ENCODE data around the gene NPDC1. TPM values are rescaled to one million over a fixed set of nuclear protein-coding genes. Genes with fewer than 3 reads are reported as not detected.

NPDC1 gene
- total RNA-seq, 1 donor from 2014 or later, result 68.0 TPM

DNA sequence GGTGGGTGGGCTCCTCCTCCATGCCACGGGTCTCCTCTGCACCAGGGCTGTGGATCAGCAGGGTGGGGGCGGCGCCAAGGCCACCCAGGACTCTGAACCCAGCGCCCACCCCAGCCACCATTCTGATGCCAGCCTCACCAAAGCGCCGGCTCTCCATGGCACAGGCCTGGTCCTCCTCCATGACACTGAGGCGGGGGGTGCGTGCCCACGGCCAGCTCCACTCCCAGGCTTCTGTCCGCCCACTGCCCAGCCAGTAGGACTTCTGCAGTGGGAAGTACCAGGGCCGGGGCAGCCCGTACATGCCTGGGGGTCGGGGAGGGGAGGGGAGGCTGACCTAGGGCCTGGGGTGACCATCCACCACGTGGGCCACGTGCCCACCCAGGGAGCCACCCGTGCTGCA, 29.5 kb downstream of the NPDC1 start:
- no peak for TF ChIP-seq CTCF (conservative IDR thresholded peaks at IDR 0.05)
- no peak for DNase-seq (ENCODE audit: extremely low spot score, unreplicated experiment)
- no peaks in the 10 kb centered on the region for H3K4me1 Mint-ChIP-seq (ENCODE audit: unreplicated experiment)
- H3K9me3 Mint-ChIP-seq, result no peaks in the 10 kb centered on the region
- H3K27me3 Mint-ChIP-seq, result no peaks in the 10 kb centered on the region
- H3K27ac Mint-ChIP-seq, result no peak overlapping the region
- H3K4me3 Mint-ChIP-seq, result no peak overlapping the region
- peaks cover 3% of the 10 kb centered on the region for H3K36me3 Mint-ChIP-seq

DNA sequence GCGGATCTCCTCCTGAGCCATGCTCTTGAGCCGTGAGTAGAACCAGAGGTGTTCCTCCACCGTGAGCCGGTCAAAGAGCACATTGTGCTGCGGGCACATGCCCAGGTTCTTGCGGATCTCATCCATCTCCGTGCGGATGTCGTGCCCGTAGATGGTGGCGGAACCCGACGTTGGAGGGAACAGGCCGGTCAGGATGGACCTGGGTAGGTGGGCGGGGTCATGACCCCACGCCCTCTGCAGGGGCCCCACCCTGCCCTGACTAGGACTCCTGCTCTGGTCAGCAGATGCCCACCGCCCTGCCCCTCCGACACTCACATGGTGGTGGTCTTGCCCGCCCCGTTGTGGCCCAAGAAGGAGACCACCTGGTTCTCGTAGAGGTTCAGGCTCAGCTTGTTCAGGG, 30.0 kb downstream of the NPDC1 start:
- Mint-ChIP-seq H3K27ac (no peak overlapping the region), H3K4me1 (ENCODE audit: unreplicated experiment) (no peaks in the 10 kb centered on the region), H3K27me3 (no peaks in the 10 kb centered on the region), H3K36me3 (peaks cover 3% of the 10 kb centered on the region), H3K4me3 (no peak overlapping the region), H3K9me3 (no peaks in the 10 kb centered on the region)
- no peak for TF ChIP-seq CTCF (conservative IDR thresholded peaks at IDR 0.05)
- no peak for DNase-seq (ENCODE audit: extremely low spot score, unreplicated experiment)

DNA sequence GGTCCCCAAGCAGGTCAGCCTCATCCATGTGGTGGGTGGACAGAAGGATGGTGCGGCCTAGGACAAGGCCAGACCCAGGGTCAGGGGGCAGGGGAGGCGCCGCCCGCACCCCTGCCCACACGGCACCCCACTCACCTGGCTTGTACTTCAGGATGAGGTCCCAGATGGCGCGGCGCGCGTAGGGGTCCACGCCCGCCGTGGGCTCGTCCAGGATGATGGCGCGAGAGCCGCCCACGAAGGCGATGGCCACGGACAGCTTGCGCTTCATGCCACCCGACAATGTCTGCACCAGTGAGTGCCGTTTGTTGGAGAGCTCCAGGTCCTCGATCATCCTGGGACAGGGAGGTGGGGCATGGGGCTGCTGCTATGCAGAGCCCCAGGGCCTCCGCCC, 30.4 kb downstream of the NPDC1 start:
- no peaks in the 10 kb centered on the region for H3K9me3 Mint-ChIP-seq
- H3K4me1 Mint-ChIP-seq (ENCODE audit: unreplicated experiment), result no peaks in the 10 kb centered on the region
- no peaks in the 10 kb centered on the region for H3K27me3 Mint-ChIP-seq
- no peak for DNase-seq (ENCODE audit: extremely low spot score, unreplicated experiment)
- H3K27ac Mint-ChIP-seq, result no peak overlapping the region
- peaks cover 3% of the 10 kb centered on the region for H3K36me3 Mint-ChIP-seq
- H3K4me3 Mint-ChIP-seq, result no peak overlapping the region
- no peak for TF ChIP-seq CTCF (conservative IDR thresholded peaks at IDR 0.05)

DNA sequence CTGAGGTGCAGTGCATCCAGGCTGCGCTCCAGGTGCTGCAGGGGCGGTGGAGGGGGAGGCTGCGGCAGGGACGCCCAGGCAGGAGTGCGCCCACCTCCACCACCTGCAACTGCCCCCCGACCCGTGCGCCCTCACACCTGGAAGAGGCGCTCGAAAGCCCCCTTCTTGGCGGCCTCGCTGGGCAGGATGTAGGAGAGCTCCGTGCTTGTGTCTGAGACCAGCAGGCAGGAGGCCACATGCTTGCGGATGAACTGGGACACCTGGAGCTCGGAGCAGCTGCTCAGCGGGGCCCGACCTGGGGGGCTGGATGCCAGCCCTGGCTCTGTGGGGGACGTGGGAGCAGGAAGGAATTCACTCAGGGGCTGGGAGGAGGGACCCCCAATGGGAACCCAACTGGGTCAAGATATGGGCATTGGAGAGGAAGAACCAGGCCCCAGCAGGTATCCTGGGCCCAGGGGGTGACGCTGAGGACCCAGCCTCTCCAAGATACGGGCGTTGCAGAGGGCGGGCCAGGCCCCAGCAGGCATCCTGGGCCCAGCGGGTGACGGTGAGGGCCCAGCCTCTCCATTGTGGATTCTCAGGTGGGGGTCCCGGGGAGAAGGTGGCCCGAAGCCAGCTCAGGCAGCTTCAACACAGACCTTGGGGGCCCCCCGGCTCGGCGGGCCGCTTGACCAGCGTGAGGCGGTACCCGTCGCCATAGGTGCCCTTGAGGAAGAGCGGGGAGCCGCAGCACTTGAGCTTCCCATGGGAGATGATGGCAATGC, 31.0 kb downstream of the NPDC1 start:
- no peak for TF ChIP-seq CTCF (conservative IDR thresholded peaks at IDR 0.05)
- Mint-ChIP-seq H3K9me3 (no peaks in the 10 kb centered on the region), H3K36me3 (peaks cover 3% of the 10 kb centered on the region), H3K27ac (no peak overlapping the region), H3K4me3 (no peak overlapping the region), H3K27me3 (no peaks in the 10 kb centered on the region), H3K4me1 (ENCODE audit: unreplicated experiment) (no peaks in the 10 kb centered on the region)
- DNase-seq (ENCODE audit: extremely low spot score, unreplicated experiment), result no peak

DNA sequence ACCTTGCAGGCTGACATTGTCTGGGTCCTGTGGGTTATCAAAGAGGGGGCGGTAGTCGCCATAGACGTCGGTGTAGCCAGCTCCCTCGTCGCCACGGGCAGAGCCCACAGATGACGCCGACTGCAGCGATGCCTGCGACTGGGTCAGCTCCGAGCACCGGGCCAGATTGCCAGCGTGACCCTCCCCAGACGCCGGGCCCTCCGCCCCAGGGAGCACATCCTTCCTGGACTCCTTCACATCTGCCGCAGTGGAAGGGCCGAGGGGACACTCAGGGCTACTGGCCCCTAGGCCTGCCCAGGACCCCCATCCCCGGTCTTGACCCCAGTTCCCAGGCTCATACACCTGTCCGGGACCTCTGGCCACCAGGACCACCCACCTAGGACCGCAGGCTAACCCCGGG, 31.8 kb downstream of the NPDC1 start:
- DNase-seq (ENCODE audit: extremely low spot score, unreplicated experiment), result no peak
- H3K36me3 Mint-ChIP-seq, result peaks cover 3% of the 10 kb centered on the region
- TF ChIP-seq CTCF (conservative IDR thresholded peaks at IDR 0.05), result no peak
- no peaks in the 10 kb centered on the region for H3K9me3 Mint-ChIP-seq
- no peak overlapping the region for H3K4me3 Mint-ChIP-seq
- no peak overlapping the region for H3K27ac Mint-ChIP-seq
- no peaks in the 10 kb centered on the region for H3K4me1 Mint-ChIP-seq (ENCODE audit: unreplicated experiment)
- no peaks in the 10 kb centered on the region for H3K27me3 Mint-ChIP-seq

Measured in type B pancreatic cell (in vitro differentiated cells).